ENCODE data around the gene ADAMTSL3. TPM values are rescaled to one million over a fixed set of nuclear protein-coding genes. Genes with fewer than 3 reads are reported as not detected.

The ADAMTSL3 gene
- total RNA-seq, 1 donor from 2014 or later = 17.8 TPM

GRCh38 chr15:83816124-83816883, 162.4 kb downstream of the ADAMTSL3 start:
- DNase-seq (ENCODE audit: low spot score) = no peak
- no peak for ATAC-seq

- DNase-seq (ENCODE audit: low spot score) = no peak
- ATAC-seq = no peak
Measured at GRCh38 chr15:83818591-83818990, 164.7 kb downstream of the ADAMTSL3 start.

GRCh38 chr15:83830381-83830780, 176.5 kb downstream of the ADAMTSL3 start:
- no peak for DNase-seq (ENCODE audit: low spot score)
- ATAC-seq = no peak

GRCh38 chr15:83833569-83833968, 179.6 kb downstream of the ADAMTSL3 start:
- ATAC-seq (no peak), DNase-seq (ENCODE audit: low spot score) (no peak)

GRCh38 chr15:83835479-83835878, 181.6 kb downstream of the ADAMTSL3 start:
- ATAC-seq (no peak), DNase-seq (ENCODE audit: low spot score) (no peak)

GRCh38 chr15:83837945-83838571, 184.1 kb downstream of the ADAMTSL3 start:
- ATAC-seq = peak; percentile 94

GRCh38 chr15:83838763-83839162, 184.8 kb downstream of the ADAMTSL3 start:
- ATAC-seq = no peak
- no peak for DNase-seq (ENCODE audit: low spot score)

More at GRCh38 chr15:83837945-83838571, 184.1 kb downstream of the ADAMTSL3 start:
- no peak for DNase-seq (ENCODE audit: low spot score)

- ATAC-seq (no peak), DNase-seq (ENCODE audit: low spot score) (no peak)
Measured at GRCh38 chr15:83842281-83842680, 188.4 kb downstream of the ADAMTSL3 start.

- no peak for ATAC-seq
- no peak for DNase-seq (ENCODE audit: low spot score)
Measured at GRCh38 chr15:83843471-83843871, 189.5 kb downstream of the ADAMTSL3 start.

GRCh38 chr15:83844742-83845141, 190.8 kb downstream of the ADAMTSL3 start:
- no peak for DNase-seq (ENCODE audit: low spot score)
- ATAC-seq = peak; percentile 40

GRCh38 chr15:83845230-83845629, 191.3 kb downstream of the ADAMTSL3 start:
- DNase-seq (ENCODE audit: low spot score) (no peak), ATAC-seq (peak; percentile 80)

GRCh38 chr15:83846847-83847246, 192.9 kb downstream of the ADAMTSL3 start:
- DNase-seq (ENCODE audit: low spot score) = no peak
- ATAC-seq = peak; percentile 58

GRCh38 chr15:83848315-83849050, 194.6 kb downstream of the ADAMTSL3 start:
- DNase-seq (ENCODE audit: low spot score) = no peak
- ATAC-seq = peak; percentile 47

GRCh38 chr15:83850015-83850414, 196.1 kb downstream of the ADAMTSL3 start:
- ATAC-seq (no peak), DNase-seq (ENCODE audit: low spot score) (no peak)

- ATAC-seq (no peak), DNase-seq (ENCODE audit: low spot score) (no peak)
Measured at GRCh38 chr15:83850501-83851245, 196.8 kb downstream of the ADAMTSL3 start.

- no peak for ATAC-seq
- DNase-seq (ENCODE audit: low spot score) = no peak
Measured at GRCh38 chr15:83853232-83853631, 199.3 kb downstream of the ADAMTSL3 start.

- DNase-seq (ENCODE audit: low spot score) (no peak), ATAC-seq (no peak)
Measured at GRCh38 chr15:83854321-83854720, 200.4 kb downstream of the ADAMTSL3 start.

- DNase-seq (ENCODE audit: low spot score) = no peak
Measured at GRCh38 chr15:83854950-83855707, 201.2 kb downstream of the ADAMTSL3 start.

GRCh38 chr15:83855956-83856355, 202.0 kb downstream of the ADAMTSL3 start:
- no peak for ATAC-seq
- DNase-seq (ENCODE audit: low spot score) = no peak

More at GRCh38 chr15:83854950-83855707, 201.2 kb downstream of the ADAMTSL3 start:
- ATAC-seq = peak; percentile 91

- DNase-seq (ENCODE audit: low spot score) = no peak
- ATAC-seq = peak; percentile 79
Measured at GRCh38 chr15:83858820-83859505, 205.0 kb downstream of the ADAMTSL3 start.

Measured in left lobe of liver (tissue), 2 donors.